SK-N-SH (cell line): Measurements from ENCODE around the gene GCLM.
"Not testable (repeated sequence)": the region's sequence is repeated elsewhere in the genome, so short reads cannot be mapped to it uniquely, and the experiment has no call there.

Experiments used
- CHD2 ChIP-seq: fragments of 150-350 bp; IDR thresholded peaks from 2 replicates; pipeline ENCODE4 v1.6.1; 2018; ENCODE audit warnings: low read length; ENCODE audit not compliant: partially characterized antibody
- EZH2phosphoT487 ChIP-seq: fragments of 200-600 bp; sonication (generic); IDR thresholded peaks from 2 replicates; pipeline ENCODE4 v1.6.1; 2017; ENCODE audit warnings: low read depth, mixed run types, mild to moderate bottlenecking, antibody characterized with exemption, moderate library complexity, borderline replicate concordance
- FOXM1 ChIP-seq: IDR thresholded peaks from 2 replicates; pipeline ENCODE4 v1.4.0; 2012; ENCODE audit warnings: low read depth, mild to moderate bottlenecking
- RAD21 ChIP-seq: IDR thresholded peaks from 2 replicates; pipeline ENCODE4 v1.6.1; 2012; ENCODE audit warnings: mild to moderate bottlenecking, low read length
- TAF1 ChIP-seq: IDR thresholded peaks from 2 replicates; pipeline ENCODE4 v1.6.1; 2012; ENCODE audit warnings: low read depth, mild to moderate bottlenecking, low read length, moderate library complexity, borderline replicate concordance
- TF ChIP-seq, protein P1 (sequence below): fragments of 200-600 bp; sonication (generic); IDR thresholded peaks from 2 replicates; pipeline ENCODE4 v1.6.1; 2017; ENCODE audit warnings: antibody characterized with exemption, mild to moderate bottlenecking, moderate library complexity
- TF ChIP-seq, protein P2 (sequence below): IDR thresholded peaks from 2 replicates; pipeline ENCODE4; 2012
- TF ChIP-seq, protein P3 (sequence below): IDR thresholded peaks from 2 replicates; pipeline ENCODE4 v1.6.1; 2012; ENCODE audit warnings: mild to moderate bottlenecking, low read depth, low read length, moderate library complexity
- TF ChIP-seq, protein P4 (sequence below): fragments of 150-350 bp; IDR thresholded peaks from 2 replicates; pipeline ENCODE4 v1.6.1; 2016; ENCODE audit warnings: mild to moderate bottlenecking, low read depth, low read length

DNA sequence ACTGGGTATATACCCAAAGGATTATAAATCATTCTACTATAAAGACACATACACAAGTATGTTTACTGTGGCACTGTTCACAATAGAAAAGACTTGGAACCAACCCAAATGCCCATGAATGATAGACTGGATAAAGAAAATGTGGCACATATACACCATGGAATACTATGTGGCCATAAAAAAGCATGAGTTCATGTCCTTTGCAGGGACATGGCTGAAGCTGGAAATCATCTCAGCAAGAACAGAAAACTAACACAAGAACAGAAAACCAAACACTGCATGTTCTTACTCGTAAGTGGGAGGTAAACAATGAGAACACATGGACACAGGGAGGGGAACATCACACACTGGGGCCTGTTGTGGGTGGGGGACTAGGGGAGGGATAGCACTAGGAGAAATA, 40.7 kb downstream of the GCLM start:
- not testable (repeated sequence) for TF ChIP-seq CHD2, EZH2phosphoT487, FOXM1, RAD21, TAF1
- TF ChIP-seq, protein P1, sequence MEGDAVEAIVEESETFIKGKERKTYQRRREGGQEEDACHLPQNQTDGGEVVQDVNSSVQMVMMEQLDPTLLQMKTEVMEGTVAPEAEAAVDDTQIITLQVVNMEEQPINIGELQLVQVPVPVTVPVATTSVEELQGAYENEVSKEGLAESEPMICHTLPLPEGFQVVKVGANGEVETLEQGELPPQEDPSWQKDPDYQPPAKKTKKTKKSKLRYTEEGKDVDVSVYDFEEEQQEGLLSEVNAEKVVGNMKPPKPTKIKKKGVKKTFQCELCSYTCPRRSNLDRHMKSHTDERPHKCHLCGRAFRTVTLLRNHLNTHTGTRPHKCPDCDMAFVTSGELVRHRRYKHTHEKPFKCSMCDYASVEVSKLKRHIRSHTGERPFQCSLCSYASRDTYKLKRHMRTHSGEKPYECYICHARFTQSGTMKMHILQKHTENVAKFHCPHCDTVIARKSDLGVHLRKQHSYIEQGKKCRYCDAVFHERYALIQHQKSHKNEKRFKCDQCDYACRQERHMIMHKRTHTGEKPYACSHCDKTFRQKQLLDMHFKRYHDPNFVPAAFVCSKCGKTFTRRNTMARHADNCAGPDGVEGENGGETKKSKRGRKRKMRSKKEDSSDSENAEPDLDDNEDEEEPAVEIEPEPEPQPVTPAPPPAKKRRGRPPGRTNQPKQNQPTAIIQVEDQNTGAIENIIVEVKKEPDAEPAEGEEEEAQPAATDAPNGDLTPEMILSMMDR, result not testable (repeated sequence)
- TF ChIP-seq, protein P2, sequence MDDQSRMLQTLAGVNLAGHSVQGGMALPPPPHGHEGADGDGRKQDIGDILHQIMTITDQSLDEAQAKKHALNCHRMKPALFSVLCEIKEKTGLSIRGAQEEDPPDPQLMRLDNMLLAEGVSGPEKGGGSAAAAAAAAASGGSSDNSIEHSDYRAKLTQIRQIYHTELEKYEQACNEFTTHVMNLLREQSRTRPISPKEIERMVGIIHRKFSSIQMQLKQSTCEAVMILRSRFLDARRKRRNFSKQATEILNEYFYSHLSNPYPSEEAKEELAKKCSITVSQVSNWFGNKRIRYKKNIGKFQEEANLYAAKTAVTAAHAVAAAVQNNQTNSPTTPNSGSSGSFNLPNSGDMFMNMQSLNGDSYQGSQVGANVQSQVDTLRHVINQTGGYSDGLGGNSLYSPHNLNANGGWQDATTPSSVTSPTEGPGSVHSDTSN, result not testable (repeated sequence)
- TF ChIP-seq, protein P3, sequence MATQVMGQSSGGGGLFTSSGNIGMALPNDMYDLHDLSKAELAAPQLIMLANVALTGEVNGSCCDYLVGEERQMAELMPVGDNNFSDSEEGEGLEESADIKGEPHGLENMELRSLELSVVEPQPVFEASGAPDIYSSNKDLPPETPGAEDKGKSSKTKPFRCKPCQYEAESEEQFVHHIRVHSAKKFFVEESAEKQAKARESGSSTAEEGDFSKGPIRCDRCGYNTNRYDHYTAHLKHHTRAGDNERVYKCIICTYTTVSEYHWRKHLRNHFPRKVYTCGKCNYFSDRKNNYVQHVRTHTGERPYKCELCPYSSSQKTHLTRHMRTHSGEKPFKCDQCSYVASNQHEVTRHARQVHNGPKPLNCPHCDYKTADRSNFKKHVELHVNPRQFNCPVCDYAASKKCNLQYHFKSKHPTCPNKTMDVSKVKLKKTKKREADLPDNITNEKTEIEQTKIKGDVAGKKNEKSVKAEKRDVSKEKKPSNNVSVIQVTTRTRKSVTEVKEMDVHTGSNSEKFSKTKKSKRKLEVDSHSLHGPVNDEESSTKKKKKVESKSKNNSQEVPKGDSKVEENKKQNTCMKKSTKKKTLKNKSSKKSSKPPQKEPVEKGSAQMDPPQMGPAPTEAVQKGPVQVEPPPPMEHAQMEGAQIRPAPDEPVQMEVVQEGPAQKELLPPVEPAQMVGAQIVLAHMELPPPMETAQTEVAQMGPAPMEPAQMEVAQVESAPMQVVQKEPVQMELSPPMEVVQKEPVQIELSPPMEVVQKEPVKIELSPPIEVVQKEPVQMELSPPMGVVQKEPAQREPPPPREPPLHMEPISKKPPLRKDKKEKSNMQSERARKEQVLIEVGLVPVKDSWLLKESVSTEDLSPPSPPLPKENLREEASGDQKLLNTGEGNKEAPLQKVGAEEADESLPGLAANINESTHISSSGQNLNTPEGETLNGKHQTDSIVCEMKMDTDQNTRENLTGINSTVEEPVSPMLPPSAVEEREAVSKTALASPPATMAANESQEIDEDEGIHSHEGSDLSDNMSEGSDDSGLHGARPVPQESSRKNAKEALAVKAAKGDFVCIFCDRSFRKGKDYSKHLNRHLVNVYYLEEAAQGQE, result not testable (repeated sequence)
- TF ChIP-seq, protein P4, sequence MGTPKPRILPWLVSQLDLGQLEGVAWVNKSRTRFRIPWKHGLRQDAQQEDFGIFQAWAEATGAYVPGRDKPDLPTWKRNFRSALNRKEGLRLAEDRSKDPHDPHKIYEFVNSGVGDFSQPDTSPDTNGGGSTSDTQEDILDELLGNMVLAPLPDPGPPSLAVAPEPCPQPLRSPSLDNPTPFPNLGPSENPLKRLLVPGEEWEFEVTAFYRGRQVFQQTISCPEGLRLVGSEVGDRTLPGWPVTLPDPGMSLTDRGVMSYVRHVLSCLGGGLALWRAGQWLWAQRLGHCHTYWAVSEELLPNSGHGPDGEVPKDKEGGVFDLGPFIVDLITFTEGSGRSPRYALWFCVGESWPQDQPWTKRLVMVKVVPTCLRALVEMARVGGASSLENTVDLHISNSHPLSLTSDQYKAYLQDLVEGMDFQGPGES, result not testable (repeated sequence)
